ENCODE data around the gene CCDC12. TPM values are rescaled to one million over a fixed set of nuclear protein-coding genes. Genes with fewer than 3 reads are reported as not detected.
A peak's percentile ranks its signal among the peaks of the same experiment; 100 is the strongest.

The CCDC12 gene
- total and polyA plus RNA-seq, 9 of the 15 experiments (the other 6 are each of a cell fraction or from before 2014, with no cell fraction given) = 8.9 to 201 (median 86.9) TPM

DNA sequence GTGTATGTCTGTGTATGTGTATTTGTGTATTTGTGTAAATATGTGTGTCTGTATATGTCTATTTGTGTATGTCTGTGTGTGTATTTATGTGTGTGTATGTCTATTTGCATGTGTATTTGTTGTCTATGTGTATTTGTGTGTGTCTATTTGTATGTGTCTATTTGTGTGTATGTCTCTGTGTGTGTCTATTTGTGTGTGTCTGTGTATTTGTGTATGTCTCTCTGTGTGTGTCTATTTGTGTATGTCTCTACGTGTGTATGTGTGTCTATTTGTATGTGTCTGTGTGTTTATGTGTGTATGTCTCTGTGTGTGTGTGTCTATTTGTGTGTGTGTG is 68.6 kb downstream of the CCDC12 start (continued):
- TF ChIP-seq THRA (IDR thresholded peaks at IDR 0.05) (no peak), NFYB (IDR thresholded peaks at IDR 0.05; ENCODE audit: extremely low read depth, insufficient read length) (no peak), NR4A1 (CRISPR knock-in tag; IDR thresholded peaks at IDR 0.05) (no peak), NR4A1 (tag; IDR thresholded peaks at IDR 0.05) (no peak), THAP12 (CRISPR knock-in tag; IDR thresholded peaks at IDR 0.05) (no peak), ZFP36 (IDR thresholded peaks at IDR 0.05; ENCODE audit: low read depth, low read length, partially characterized antibody) (no peak), MLX (CRISPR knock-in tag; conservative IDR thresholded peaks at IDR 0.05) (no peak), ZNF347 (CRISPR knock-in tag; IDR thresholded peaks at IDR 0.05; ENCODE audit: low read depth) (no peak), TSC22D4 (tag; IDR thresholded peaks at IDR 0.05) (no peak), NEUROD1 (IDR thresholded peaks at IDR 0.05; ENCODE audit: borderline replicate concordance, low read depth, low read length, partially characterized antibody) (no peak), TRIM24 (IDR thresholded peaks at IDR 0.05) (0 out of 4 replicates have a peak, but pooled peaks of 1 of the 2 experiments have one; percentile 15), ZNF644 (tag; IDR thresholded peaks at IDR 0.05; ENCODE audit: low read depth) (no peak), MAFF (IDR thresholded peaks at IDR 0.05; ENCODE audit: low read length) (no peak), ETS2 (tag; IDR thresholded peaks at IDR 0.05; ENCODE audit: borderline replicate concordance, poor library complexity, severe bottlenecking) (no peak), ZFP1 (CRISPR knock-in tag; IDR thresholded peaks at IDR 0.05) (no peak), EHMT2 (IDR thresholded peaks at IDR 0.05) (peak; percentile 58; the same call in 1 of the 2 replicates), BMI1 (IDR thresholded peaks at IDR 0.05; ENCODE audit: low read length) (no peak), CHD1 (IDR thresholded peaks at IDR 0.05; ENCODE audit: low read length) (no peak), RAD51 (IDR thresholded peaks at IDR 0.05; ENCODE audit: borderline replicate concordance, low read depth) (no peak), CREB1 (IDR thresholded peaks at IDR 0.05) (no peak), CREB1 (CRISPR knock-in tag; IDR thresholded peaks at IDR 0.05) (no peak)
- TF ChIP-seq, protein P1, sequence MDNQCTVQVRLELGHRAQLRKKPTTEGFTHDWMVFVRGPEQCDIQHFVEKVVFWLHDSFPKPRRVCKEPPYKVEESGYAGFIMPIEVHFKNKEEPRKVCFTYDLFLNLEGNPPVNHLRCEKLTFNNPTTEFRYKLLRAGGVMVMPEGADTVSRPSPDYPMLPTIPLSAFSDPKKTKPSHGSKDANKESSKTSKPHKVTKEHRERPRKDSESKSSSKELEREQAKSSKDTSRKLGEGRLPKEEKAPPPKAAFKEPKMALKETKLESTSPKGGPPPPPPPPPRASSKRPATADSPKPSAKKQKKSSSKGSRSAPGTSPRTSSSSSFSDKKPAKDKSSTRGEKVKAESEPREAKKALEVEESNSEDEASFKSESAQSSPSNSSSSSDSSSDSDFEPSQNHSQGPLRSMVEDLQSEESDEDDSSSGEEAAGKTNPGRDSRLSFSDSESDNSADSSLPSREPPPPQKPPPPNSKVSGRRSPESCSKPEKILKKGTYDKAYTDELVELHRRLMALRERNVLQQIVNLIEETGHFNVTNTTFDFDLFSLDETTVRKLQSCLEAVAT (IDR thresholded peaks at IDR 0.05) = peak; percentile 46 to 72; a peak in 3 of 4 replicates
- TF ChIP-seq, protein P2, sequence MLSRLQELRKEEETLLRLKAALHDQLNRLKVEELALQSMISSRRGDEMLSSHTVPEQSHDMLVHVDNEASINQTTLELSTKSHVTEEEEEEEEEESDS (CRISPR knock-in tag; IDR thresholded peaks at IDR 0.05) = no peak
